GM18520 (cell line): ENCODE data around the gene NEGR1.

Experiments used
- ATAC-seq: cut with Tn5 transposase; IDR thresholded peaks from one replicate; pipeline ENCODE4 v1.9.1; 2021; ENCODE audit not compliant: unreplicated experiment

NEGR1 gene

GRCh38 chr1:71719330-71719729 is 563.0 kb downstream of the NEGR1 start:
- no peak for ATAC-seq

- ATAC-seq = no peak
These were observed 565.2 kb downstream of the NEGR1 start for GRCh38 chr1:71717186-71717585.

GRCh38 chr1:71711456-71711855 is 570.9 kb downstream of the NEGR1 start:
- no peak for ATAC-seq

- no peak for ATAC-seq
These were observed 576.2 kb downstream of the NEGR1 start for GRCh38 chr1:71706029-71706671.

GRCh38 chr1:71698186-71698585 is 584.2 kb downstream of the NEGR1 start:
- ATAC-seq = no peak

GRCh38 chr1:71695821-71696220 is 586.5 kb downstream of the NEGR1 start:
- ATAC-seq = no peak

- ATAC-seq = no peak
These were observed 587.3 kb downstream of the NEGR1 start for GRCh38 chr1:71695084-71695483.

GRCh38 chr1:71693581-71693980 is 588.8 kb downstream of the NEGR1 start:
- no peak for ATAC-seq

- no peak for ATAC-seq
These were observed 592.7 kb downstream of the NEGR1 start for GRCh38 chr1:71689635-71690034.

- ATAC-seq = no peak
These were observed 595.0 kb downstream of the NEGR1 start for GRCh38 chr1:71687376-71687775.

GRCh38 chr1:71676979-71677925 is 605.1 kb downstream of the NEGR1 start:
- no peak for ATAC-seq

GRCh38 chr1:71668065-71668464 is 614.3 kb downstream of the NEGR1 start:
- ATAC-seq = no peak

GRCh38 chr1:71667216-71667615 is 615.1 kb downstream of the NEGR1 start:
- ATAC-seq = no peak

GRCh38 chr1:71666609-71667008 is 615.7 kb downstream of the NEGR1 start:
- no peak for ATAC-seq

GRCh38 chr1:71660411-71660810 is 621.9 kb downstream of the NEGR1 start:
- no peak for ATAC-seq

GRCh38 chr1:71657891-71658679 is 624.3 kb downstream of the NEGR1 start:
- no peak for ATAC-seq

GRCh38 chr1:71656902-71657301 is 625.4 kb downstream of the NEGR1 start:
- ATAC-seq = no peak

GRCh38 chr1:71655604-71656003 is 626.7 kb downstream of the NEGR1 start:
- no peak for ATAC-seq

- ATAC-seq = no peak
These were observed 628.4 kb downstream of the NEGR1 start for GRCh38 chr1:71653952-71654351.

GRCh38 chr1:71651214-71651613 is 631.1 kb downstream of the NEGR1 start:
- no peak for ATAC-seq

GRCh38 chr1:71650119-71650518 is 632.2 kb downstream of the NEGR1 start:
- ATAC-seq = no peak
